Prostate gland (tissue), 2 donors: Measurements from ENCODE around the gene ORAI3.

ENCODE experiments used
- POLR2A ChIP-seq: fragments of 450-650 bp; IDR thresholded peaks from one replicate; pipeline ENCODE4 v1.6.1; 2016; ENCODE audit warnings: antibody characterized with exemption, mild to moderate bottlenecking
- POLR2AphosphoS5 ChIP-seq: sonication (generic); formaldehyde crosslinking; IDR thresholded peaks from one replicate; pipeline ENCODE4 v1.6.1; 2017; ENCODE audit warnings: antibody characterized with exemption
- TF ChIP-seq, protein P1 (sequence below), 4 experiments: fragments of 200-600 bp in 2 of 4; fragments of 450-650 bp in 2 of 4; sonication (generic) in 2 of 4; IDR thresholded peaks; 1 replicate in 3 of 4; 2 replicates in 1 of 4; pipeline ENCODE4 v1.5.1; 2016 to 2019; ENCODE audit warnings: antibody characterized with exemption in 4 of 4, mild to moderate bottlenecking in 2 of 4, moderate library complexity in 2 of 4

GRCh38 chr16:30986129-30986991 is 37.5 kb downstream of the ORAI3 start:
- TF ChIP-seq, protein P1, sequence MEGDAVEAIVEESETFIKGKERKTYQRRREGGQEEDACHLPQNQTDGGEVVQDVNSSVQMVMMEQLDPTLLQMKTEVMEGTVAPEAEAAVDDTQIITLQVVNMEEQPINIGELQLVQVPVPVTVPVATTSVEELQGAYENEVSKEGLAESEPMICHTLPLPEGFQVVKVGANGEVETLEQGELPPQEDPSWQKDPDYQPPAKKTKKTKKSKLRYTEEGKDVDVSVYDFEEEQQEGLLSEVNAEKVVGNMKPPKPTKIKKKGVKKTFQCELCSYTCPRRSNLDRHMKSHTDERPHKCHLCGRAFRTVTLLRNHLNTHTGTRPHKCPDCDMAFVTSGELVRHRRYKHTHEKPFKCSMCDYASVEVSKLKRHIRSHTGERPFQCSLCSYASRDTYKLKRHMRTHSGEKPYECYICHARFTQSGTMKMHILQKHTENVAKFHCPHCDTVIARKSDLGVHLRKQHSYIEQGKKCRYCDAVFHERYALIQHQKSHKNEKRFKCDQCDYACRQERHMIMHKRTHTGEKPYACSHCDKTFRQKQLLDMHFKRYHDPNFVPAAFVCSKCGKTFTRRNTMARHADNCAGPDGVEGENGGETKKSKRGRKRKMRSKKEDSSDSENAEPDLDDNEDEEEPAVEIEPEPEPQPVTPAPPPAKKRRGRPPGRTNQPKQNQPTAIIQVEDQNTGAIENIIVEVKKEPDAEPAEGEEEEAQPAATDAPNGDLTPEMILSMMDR (IDR thresholded peaks at IDR 0.05) = no peak
- TF ChIP-seq POLR2A (no peak), POLR2AphosphoS5 (no peak)
